Vagina (tissue), 2 donors: ENCODE data around the gene IL17C.

Experiments used
- POLR2A ChIP-seq, 2 donors: fragments of 450-650 bp; IDR thresholded peaks; one replicate each; pipeline ENCODE4 v1.6.1; 2017; ENCODE audit warnings: antibody characterized with exemption in 2 of 2, mild to moderate bottlenecking in 2 of 2, moderate library complexity in 2 of 2
- TF ChIP-seq, protein P1 (sequence below), 3 experiments: fragments of 450-650 bp in 2 of 3; fragments of 200-600 bp in 1 of 3; sonication (generic) in 1 of 3; IDR thresholded peaks; one replicate each; pipeline ENCODE4 v1.5.1; 2017 to 2019; ENCODE audit warnings: antibody characterized with exemption in 3 of 3, mild to moderate bottlenecking in 2 of 3, moderate library complexity in 2 of 3

GRCh38 chr16:88623858-88624257, 14.5 kb upstream of the IL17C start:
- TF ChIP-seq, protein P1, sequence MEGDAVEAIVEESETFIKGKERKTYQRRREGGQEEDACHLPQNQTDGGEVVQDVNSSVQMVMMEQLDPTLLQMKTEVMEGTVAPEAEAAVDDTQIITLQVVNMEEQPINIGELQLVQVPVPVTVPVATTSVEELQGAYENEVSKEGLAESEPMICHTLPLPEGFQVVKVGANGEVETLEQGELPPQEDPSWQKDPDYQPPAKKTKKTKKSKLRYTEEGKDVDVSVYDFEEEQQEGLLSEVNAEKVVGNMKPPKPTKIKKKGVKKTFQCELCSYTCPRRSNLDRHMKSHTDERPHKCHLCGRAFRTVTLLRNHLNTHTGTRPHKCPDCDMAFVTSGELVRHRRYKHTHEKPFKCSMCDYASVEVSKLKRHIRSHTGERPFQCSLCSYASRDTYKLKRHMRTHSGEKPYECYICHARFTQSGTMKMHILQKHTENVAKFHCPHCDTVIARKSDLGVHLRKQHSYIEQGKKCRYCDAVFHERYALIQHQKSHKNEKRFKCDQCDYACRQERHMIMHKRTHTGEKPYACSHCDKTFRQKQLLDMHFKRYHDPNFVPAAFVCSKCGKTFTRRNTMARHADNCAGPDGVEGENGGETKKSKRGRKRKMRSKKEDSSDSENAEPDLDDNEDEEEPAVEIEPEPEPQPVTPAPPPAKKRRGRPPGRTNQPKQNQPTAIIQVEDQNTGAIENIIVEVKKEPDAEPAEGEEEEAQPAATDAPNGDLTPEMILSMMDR (IDR thresholded peaks at IDR 0.05): no peak
- TF ChIP-seq POLR2A (IDR thresholded peaks at IDR 0.05): no peak
